ENCODE data around the gene MANSC1. TPM values are rescaled to one million over a fixed set of nuclear protein-coding genes. Genes with fewer than 3 reads are reported as not detected.

The MANSC1 gene
- total and polyA plus RNA-seq, 2 donors (not counting 1 experiment from before 2014, with no cell fraction given) = 0.09 to 0.32 TPM

GRCh38 chr12:12399161-12399560 is 49.1 kb upstream of the MANSC1 start:
- no peak overlapping the region for H3K4me2 ChIP-seq (replicated peaks; ENCODE audit: low read depth, low read length, poor library complexity, severe bottlenecking)
- no CpG with 5 or more reads among the region's 1 CpG for WGBS (ENCODE audit: insufficient coverage)
- peaks cover 3 to 4% of the 10 kb centered on the region in 2 experiments for H3K36me3 ChIP-seq (replicated peaks in 1 of 2; ENCODE audit: control extremely low read depth in 1 of 2, control insufficient read depth in 1 of 2, extremely low read depth in 1 of 2, insufficient read depth in 2 of 2, low read length in 1 of 2)
- TF ChIP-seq CTCF (IDR thresholded peaks at IDR 0.05) (no peak), EZH2 (IDR thresholded peaks at IDR 0.05; ENCODE audit: borderline replicate concordance, insufficient read depth, low read depth, low read length, poor library complexity, severe bottlenecking) (no peak)
- no peaks in the 10 kb centered on the region for H3K27me3 ChIP-seq (replicated peaks in 1 of 4; ENCODE audit: control extremely low read depth in 1 of 4, control insufficient read depth in 3 of 4, insufficient read depth in 4 of 4, low read length in 3 of 4)
- ChIA-PET POLR2A (no interaction called here), CTCF (interaction anchor here (1.4 kb wide), 1 partner anchor 166 kb away, joined by 3 read pairs; no protein-coding TSS in a partner anchor)
- Mint-ChIP-seq H3K4me3 (no peak overlapping the region), H3K9me3 (ENCODE audit: insufficient read depth) (peaks cover 2% of the 10 kb centered on the region), H3K4me1 (peaks cover 4% of the 10 kb centered on the region), H3K27me3 (no peaks in the 10 kb centered on the region), H3K27ac (no peak overlapping the region)
- H3K79me2 ChIP-seq (ENCODE audit: control insufficient read depth, insufficient read depth, low read length) = peaks cover 14% of the 10 kb centered on the region
- intact Hi-C loops (cut with micrococcal nuclease) = no loop called here
- no peaks in the 10 kb centered on the region for H3K9me3 ChIP-seq (ENCODE audit: control extremely low read depth in 1 of 3, control insufficient read depth in 2 of 3, insufficient read depth in 1 of 3, low read length in 2 of 3)
- H4K20me1 ChIP-seq (ENCODE audit: control insufficient read depth, insufficient read depth, low read length, poor library complexity, severe bottlenecking) = no peaks in the 10 kb centered on the region
- H3K9ac ChIP-seq (ENCODE audit: low read length) = no peak overlapping the region
- no peak overlapping the region for H3K27ac ChIP-seq (ENCODE audit: low read length in 2 of 2)
- ATAC-seq (ENCODE audit: low read depth) (no peak), DNase-seq (no peak)
- no peaks in the 10 kb centered on the region for H3K4me1 ChIP-seq (ENCODE audit: control insufficient read depth in 2 of 2, insufficient read depth in 2 of 2, low read length in 2 of 2)
- H2AFZ ChIP-seq (ENCODE audit: insufficient read depth, low read depth, low read length, poor library complexity, severe bottlenecking) = no peak overlapping the region
- H3K4me3 ChIP-seq (ENCODE audit: control extremely low read depth in 1 of 5, extremely low read depth in 1 of 5, insufficient read depth in 1 of 5, low read depth in 2 of 5, low read length in 4 of 5) = no peak overlapping the region

GRCh38 chr12:12398026-12398859 is 48.2 kb upstream of the MANSC1 start:
- TF ChIP-seq EZH2 (IDR thresholded peaks at IDR 0.05; ENCODE audit: borderline replicate concordance, insufficient read depth, low read depth, low read length, poor library complexity, severe bottlenecking) (no peak), CTCF (IDR thresholded peaks at IDR 0.05) (no peak)
- 100% methylated on average over 1 of the region's 7 CpGs for WGBS (ENCODE audit: insufficient coverage)
- Histone ChIP-seq H3K4me3 (ENCODE audit: control extremely low read depth in 1 of 5, extremely low read depth in 1 of 5, insufficient read depth in 1 of 5, low read depth in 2 of 5, low read length in 4 of 5) (no peak overlapping the region), H3K9me3 (ENCODE audit: control extremely low read depth in 1 of 3, control insufficient read depth in 2 of 3, insufficient read depth in 1 of 3, low read length in 2 of 3) (no peaks in the 10 kb centered on the region), H2AFZ (ENCODE audit: insufficient read depth, low read depth, low read length, poor library complexity, severe bottlenecking) (no peak overlapping the region), H3K27ac (ENCODE audit: low read length in 2 of 2) (no peak overlapping the region), H3K27me3 (replicated peaks in 1 of 4; ENCODE audit: control extremely low read depth in 1 of 4, control insufficient read depth in 3 of 4, insufficient read depth in 4 of 4, low read length in 3 of 4) (no peaks in the 10 kb centered on the region), H3K4me2 (replicated peaks; ENCODE audit: low read depth, low read length, poor library complexity, severe bottlenecking) (no peak overlapping the region), H3K36me3 (replicated peaks in 1 of 2; ENCODE audit: control extremely low read depth in 1 of 2, control insufficient read depth in 1 of 2, extremely low read depth in 1 of 2, insufficient read depth in 2 of 2, low read length in 1 of 2) (peaks cover 3 to 4% of the 10 kb centered on the region in 2 experiments), H3K4me1 (ENCODE audit: control insufficient read depth in 2 of 2, insufficient read depth in 2 of 2, low read length in 2 of 2) (no peaks in the 10 kb centered on the region), H3K9ac (ENCODE audit: low read length) (no peak overlapping the region), H4K20me1 (ENCODE audit: control insufficient read depth, insufficient read depth, low read length, poor library complexity, severe bottlenecking) (no peaks in the 10 kb centered on the region), H3K79me2 (ENCODE audit: control insufficient read depth, insufficient read depth, low read length) (peaks cover 14% of the 10 kb centered on the region)
- Mint-ChIP-seq H3K4me3 (no peak overlapping the region), H3K27me3 (no peaks in the 10 kb centered on the region), H3K27ac (no peak overlapping the region), H3K4me1 (peaks cover 4% of the 10 kb centered on the region), H3K9me3 (ENCODE audit: insufficient read depth) (peaks cover 2% of the 10 kb centered on the region)
- CTCF ChIA-PET = interaction anchor here (1.4 kb wide), 1 partner anchor 166 kb away, joined by 3 read pairs; no protein-coding TSS in a partner anchor
- POLR2A ChIA-PET = no interaction called here
- intact Hi-C loops (cut with micrococcal nuclease) = no loop called here
- DNase-seq (no peak), ATAC-seq (ENCODE audit: low read depth) (no peak)

Data from B cell (primary cell).